ENCODE results near the gene NXT2.
"Not testable (repeated sequence)": the region's sequence is repeated elsewhere in the genome, so short reads cannot be mapped to it uniquely, and the experiment has no call there.

NXT2 gene

DNA sequence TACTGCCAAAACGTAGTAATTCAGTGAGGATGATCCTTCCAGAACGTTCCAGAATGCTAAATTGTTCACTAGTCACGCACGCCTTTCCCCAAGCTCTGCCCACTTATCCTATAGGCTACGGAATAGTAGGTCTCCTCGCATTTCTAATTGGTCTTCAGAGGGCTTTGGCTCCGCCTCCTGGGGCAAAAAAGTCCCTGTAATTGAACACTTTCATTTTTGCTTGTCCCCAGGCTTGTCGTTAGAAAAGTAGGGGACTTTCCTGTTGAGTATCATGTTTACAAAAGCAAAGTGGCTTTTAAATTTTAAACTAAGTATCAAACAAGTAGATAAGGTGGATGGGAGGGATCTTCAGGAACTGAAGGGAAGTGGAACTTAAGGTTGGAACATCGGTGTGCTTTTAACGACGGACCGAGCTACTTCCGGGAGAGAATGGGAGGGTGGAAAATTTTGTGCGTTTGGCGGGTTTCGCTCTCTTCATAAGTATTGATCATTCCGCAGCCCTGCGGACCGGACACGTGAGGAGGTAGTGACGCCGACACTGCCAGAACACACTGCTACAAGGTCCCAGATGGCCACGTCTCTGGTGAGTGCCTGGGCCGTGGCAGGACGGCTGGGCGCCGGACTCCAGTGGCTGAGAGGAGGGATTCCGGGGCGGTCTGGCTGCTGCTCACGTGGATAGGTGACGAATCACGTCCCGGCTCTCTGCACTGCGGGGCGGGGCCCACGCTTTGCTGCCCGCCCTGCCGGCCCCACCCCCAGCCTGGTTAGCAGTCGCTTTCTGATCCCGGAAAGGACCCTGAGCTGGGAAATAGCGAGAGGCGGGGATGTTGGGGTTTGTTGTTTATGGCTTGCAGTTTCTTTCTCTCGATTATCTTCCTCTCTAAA lies at the start of gene NXT2:
TSS of gene NXT2 (plus strand) at position 406 of the 885 bp plus-strand sequence. CDS start at position 569, 163 bp downstream.
- peak; percentile 32 to 70 for DNase-seq

DNA sequence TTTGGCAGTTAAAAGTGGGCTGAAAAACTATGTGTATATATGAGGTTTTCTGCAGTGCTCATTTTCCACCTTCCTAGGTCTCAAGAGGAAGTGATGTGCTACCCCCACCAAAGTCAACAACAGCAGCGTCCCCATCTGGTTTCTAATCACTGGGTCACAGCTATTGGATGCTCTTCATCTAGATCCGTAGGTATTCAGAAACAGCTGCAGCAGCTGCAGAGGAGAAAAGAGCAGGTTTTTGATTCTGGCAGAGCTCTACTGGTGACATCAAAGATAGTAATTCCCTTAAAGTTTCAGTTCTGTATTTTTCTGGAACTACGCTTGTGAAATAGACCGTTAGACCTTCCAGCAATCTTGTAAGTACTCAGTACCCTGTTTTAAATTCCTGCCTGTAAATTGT lies 49.0 kb upstream of the NXT2 start:
- no peak for DNase-seq

DNA sequence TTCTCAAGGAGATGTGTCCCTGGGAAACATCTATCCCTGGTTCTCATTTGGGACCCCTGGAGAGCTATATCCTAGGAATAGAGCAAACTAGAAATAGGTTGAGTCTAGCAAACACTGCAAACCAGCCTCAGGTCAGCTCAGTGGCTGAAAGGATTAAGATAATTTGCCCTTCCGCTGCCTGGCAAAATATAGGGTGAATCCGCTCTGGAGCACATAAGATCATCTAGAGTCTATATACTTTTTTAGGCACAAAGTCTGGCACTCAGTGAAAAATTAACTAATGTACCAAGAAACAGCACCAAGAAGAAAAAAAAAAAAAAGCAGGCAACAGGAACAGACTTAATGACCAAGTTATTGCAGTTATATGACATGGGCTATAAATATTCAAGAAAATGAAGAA lies 47.5 kb upstream of the NXT2 start:
- no peak for DNase-seq

GRCh38 chrX:109498434-109498833 lies 38.2 kb upstream of the NXT2 start:
- no peak for DNase-seq

DNA sequence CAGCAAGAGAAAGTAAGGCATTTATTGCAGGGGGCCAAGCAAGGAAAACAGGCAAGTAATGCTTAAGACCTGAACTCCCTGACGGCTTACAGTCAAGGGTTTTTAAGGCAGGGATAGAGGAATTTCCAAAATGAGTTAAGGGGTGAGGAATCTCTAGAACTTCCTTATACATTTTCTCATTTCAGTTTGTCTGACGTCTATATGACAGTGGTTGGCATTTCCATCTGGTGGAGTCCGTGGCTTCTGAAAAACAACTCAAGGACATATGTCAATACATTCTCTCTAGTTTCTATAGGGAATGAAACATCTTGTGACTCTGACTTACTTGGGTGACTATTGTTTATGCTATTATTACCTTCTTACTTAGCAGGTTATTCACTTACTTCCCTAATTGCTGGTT lies 35.5 kb upstream of the NXT2 start:
- DNase-seq: no peak

- DNase-seq: no peak
These were observed 27.7 kb upstream of the NXT2 start for GRCh38 chrX:109508915-109509314.

DNA sequence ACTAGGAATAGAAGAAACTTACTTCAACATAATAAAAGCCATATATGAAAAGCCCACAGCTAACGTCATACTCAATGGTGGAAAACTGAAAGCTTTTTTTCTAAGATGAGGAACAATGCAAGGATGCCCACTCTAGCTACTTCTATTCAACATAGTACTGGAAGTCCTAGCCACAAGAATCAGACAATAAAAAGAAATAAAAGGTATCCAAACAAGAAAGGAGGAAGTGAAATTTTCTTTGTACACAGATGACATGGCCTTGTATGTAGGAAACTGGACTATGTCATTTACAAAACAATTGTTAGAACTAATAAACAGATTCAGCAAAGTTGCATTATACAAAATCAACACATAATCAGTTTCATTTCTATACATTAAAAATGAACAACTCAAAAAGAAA lies 25.5 kb upstream of the NXT2 start:
- no peak for DNase-seq

- DNase-seq: no peak
These were observed 17.6 kb upstream of the NXT2 start for GRCh38 chrX:109519001-109519400.

- no peak for DNase-seq
These were observed 3.6 kb upstream of the NXT2 start for GRCh38 chrX:109533005-109533404.

GRCh38 chrX:109533631-109534030 lies 3.0 kb upstream of the NXT2 start:
- DNase-seq: no peak

GRCh38 chrX:109534933-109535332 lies 1.7 kb upstream of the NXT2 start:
- no peak for DNase-seq

DNA sequence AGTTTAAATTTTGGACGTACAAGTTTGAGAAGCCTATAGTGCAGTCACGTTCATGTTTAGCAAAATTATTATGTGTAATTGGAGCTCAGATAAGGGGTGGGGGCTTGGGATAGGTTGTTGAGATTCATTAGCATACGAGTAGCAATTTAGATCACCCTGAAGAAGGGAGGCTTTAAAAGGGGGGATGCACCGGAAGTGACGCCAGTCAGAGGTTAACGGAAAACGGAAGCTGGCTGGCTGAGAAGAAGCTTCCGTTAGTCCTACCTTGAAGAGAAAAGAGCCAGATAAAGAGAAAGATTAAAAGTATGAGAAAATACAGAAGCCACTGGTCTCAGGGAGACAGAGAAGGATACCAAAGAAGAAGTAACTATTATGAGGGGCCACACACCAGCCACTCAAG lies 1.1 kb upstream of the NXT2 start:
- DNase-seq: no peak

DNA sequence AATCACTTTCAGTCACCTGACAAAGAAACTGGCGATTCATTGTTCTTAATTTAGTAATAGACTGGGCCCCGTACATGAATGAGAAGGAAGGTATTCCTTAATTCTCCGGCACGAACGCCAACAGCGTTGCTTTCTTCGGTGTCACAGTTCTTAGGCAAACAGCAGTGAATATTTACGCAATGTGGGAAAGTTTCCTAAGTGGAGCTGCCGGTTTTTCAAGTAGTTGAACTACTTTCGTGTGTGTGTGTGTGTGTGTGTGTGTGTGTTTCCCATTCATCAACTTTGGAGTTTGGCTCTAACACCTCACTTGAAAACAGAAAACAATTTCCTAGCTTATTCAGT lies 651 bp downstream of the NXT2 start:
- peak in 1 of 2 experiments; percentile 42 for DNase-seq

GRCh38 chrX:109539007-109539406 lies 2.4 kb downstream of the NXT2 start:
- not testable (repeated sequence) for DNase-seq

DNA sequence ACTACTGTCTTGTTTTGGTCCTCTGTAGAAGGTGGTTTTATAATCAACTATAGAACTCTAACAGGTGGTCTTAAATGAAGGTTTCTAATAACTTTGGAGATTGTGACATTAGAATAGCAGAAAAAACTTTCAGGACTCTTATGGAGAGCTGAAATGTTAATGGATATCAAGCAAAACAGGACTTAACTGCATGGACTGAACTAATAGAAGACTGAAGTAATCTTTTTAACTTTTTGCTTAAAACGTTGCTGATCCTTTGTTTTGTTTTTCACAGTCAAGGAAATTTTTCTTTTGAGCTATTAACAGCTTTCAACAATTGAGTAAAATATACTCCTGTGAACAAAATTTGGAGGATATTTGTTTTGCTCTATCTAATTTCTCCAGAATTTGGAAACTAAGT lies 17.2 kb downstream of the NXT2 start:
- no peak for DNase-seq

DNA sequence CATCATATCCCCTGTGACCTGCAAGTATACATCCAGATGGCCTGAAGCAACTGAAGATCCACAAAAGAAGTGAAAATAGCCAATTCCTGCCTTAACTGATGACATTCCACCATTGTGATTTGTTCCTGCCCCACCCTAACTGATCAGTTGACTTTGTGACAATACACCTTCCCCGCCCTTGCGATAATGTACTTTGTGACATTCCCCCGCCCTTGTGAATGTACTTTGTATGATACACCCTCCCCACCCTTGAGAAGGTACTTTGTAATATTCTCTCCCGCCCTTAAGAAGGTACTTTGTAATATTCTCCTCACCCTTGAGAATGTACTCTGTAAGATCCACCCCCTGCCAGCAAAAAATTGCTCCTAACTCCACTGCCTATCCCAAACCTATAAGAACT lies 39.4 kb downstream of the NXT2 start:
- DNase-seq: not testable (repeated sequence)

DNA sequence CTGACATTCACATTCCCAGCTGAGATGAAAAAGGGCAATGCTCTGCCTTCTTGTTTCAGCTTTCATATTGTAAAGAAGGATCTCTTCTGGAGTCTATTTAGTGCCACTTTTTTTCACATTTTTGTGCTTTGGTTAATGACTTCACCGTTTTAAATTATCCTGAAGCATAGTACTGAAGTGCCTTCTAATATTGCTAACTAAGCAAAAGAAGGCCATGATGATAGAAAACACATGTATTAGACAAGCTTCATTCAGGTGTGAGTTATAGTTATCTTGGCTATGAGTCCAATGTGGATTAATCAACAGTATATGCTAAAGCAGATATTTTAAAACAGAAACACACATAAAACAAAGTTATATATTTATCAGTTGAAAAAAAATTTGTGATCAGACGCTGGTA lies 40.4 kb downstream of the NXT2 start:
- no peak for DNase-seq

DNA sequence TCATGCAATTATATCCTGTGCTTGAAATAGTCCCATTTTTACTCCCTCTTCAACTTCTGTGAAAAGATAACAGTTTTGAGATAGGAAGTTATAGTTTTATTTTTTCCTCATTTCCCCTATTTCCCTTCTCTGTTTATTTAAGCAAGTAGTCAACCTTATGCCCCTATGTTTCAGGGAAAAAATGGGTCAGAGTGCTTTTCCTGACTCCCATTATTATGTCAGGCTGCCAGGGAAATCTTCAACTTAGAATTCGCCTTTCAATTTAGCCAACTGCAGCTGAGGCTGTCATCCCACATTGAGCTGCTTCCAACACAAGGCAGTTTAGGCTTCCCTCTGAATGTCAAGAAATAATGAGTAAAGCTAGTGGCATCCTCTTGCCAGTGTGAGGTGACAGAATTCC lies 42.3 kb downstream of the NXT2 start:
- DNase-seq: no peak

GRCh38 chrX:109585488-109585887 lies 48.8 kb downstream of the NXT2 start:
- no peak for DNase-seq

- no peak for DNase-seq
These were observed 53.5 kb downstream of the NXT2 start for GRCh38 chrX:109590176-109590575.
